Vagina (tissue), 2 donors: ENCODE measurements around the gene MIEN1.

ENCODE experiments used
- CTCF ChIP-seq, 3 experiments: fragments of 450-650 bp in 2 of 3; fragments of 200-600 bp in 1 of 3; sonication (generic) in 1 of 3; IDR thresholded peaks; one replicate each; pipeline ENCODE4 v1.5.1; 2017 to 2019; ENCODE audit warnings: antibody characterized with exemption in 3 of 3, mild to moderate bottlenecking in 2 of 3, moderate library complexity in 2 of 3
- POLR2A ChIP-seq, 2 donors: fragments of 450-650 bp; IDR thresholded peaks; one replicate each; pipeline ENCODE4 v1.6.1; 2017; ENCODE audit warnings: antibody characterized with exemption in 2 of 2, mild to moderate bottlenecking in 2 of 2, moderate library complexity in 2 of 2

GRCh38 chr17:39701784-39702422 is 28.4 kb downstream of the MIEN1 start:
- TF ChIP-seq POLR2A (IDR thresholded peaks at IDR 0.05) (no peak), CTCF (IDR thresholded peaks at IDR 0.05) (no peak)
